22Rv1 (cell line): Measurements from ENCODE around the gene IDH2.

Source experiments
- CTCF ChIP-seq: fragments of 450-650 bp; IDR thresholded peaks from 2 replicates; pipeline ENCODE4 v1.5.1; 2017; ENCODE audit warnings: mild to moderate bottlenecking
- ZFX ChIP-seq: fragments of 450-650 bp; IDR thresholded peaks from 2 replicates; pipeline ENCODE4 v1.6.1; 2017; ENCODE audit warnings: antibody characterized with exemption, borderline replicate concordance

DNA sequence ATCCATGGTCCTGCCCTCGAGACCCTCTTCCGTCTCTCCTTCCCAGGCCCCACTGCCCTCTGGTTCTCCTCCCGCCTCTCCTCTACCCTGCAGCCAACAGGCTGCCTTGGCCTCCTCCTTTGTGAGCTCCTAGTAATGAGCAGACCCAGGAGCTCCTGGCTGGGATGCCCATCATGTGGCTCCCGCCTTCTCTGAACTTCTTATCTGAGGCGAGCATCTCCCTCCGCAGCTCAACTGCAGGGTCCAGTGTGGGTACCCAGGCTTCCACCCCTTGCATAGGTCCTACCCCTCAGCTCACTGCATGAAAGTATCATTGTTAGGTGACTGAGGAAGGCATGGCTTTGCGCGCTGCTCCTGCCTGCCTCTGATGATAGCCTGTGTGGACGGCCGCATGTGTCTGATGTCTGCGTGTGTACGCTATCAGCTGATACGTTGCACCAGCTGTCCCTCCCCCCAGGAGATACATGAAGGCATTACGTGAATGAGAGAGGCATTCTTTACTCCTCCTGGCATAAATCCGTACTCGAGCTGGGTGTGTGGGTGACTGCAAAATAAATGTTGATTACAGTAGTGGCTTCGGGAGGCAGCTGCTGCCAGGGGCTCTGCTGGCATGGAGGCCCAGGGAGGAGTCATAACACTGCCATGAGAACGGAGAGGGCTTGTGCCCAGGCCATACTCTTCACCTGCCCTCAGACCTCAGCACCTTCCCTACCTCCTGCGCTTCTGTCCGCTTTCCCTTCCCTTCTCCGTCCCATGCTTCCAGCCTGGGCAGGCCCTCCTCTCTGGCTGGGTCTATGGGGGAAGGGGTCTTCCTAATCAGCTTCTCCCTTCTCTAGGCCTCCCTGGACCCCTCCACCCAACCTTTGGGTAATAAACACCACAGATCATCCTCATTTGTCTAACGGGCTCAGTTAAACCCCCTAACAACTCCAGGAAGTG lies 52.3 kb downstream of the IDH2 start:
- TF ChIP-seq CTCF (no peak), ZFX (no peak)
